HG03175 (cell line): ENCODE data around the gene WNT7B.

Source experiments
- ATAC-seq: cut with Tn5 transposase; IDR thresholded peaks from one replicate; pipeline ENCODE4 v1.9.1; 2021; ENCODE audit warnings: mild to moderate bottlenecking, moderate library complexity; ENCODE audit not compliant: unreplicated experiment

The WNT7B gene

GRCh38 chr22:45933506-45934167 is 43.3 kb downstream of the WNT7B start:
- no peak for ATAC-seq

GRCh38 chr22:45932071-45932470 is 44.9 kb downstream of the WNT7B start:
- no peak for ATAC-seq

- ATAC-seq = no peak
Measured at GRCh38 chr22:45931042-45931441, 45.9 kb downstream of the WNT7B start.

- no peak for ATAC-seq
Measured at GRCh38 chr22:45930324-45930723, 46.6 kb downstream of the WNT7B start.

GRCh38 chr22:45929649-45930048 is 47.3 kb downstream of the WNT7B start:
- ATAC-seq = no peak

GRCh38 chr22:45928726-45929368 is 48.1 kb downstream of the WNT7B start:
- ATAC-seq = no peak

GRCh38 chr22:45927059-45927458 is 49.9 kb downstream of the WNT7B start:
- no peak for ATAC-seq

- no peak for ATAC-seq
Measured at GRCh38 chr22:45926433-45926832, 50.5 kb downstream of the WNT7B start.

- no peak for ATAC-seq
Measured at GRCh38 chr22:45925811-45926351, 51.1 kb downstream of the WNT7B start.

- ATAC-seq = no peak
Measured at GRCh38 chr22:45923835-45924234, 53.1 kb downstream of the WNT7B start.

- ATAC-seq = no peak
Measured at GRCh38 chr22:45923212-45923611, 53.8 kb downstream of the WNT7B start.

- ATAC-seq = no peak
Measured at GRCh38 chr22:45922661-45923060, 54.3 kb downstream of the WNT7B start.

GRCh38 chr22:45922256-45922655 is 54.7 kb downstream of the WNT7B start:
- no peak for ATAC-seq

GRCh38 chr22:45919504-45920286 is 57.3 kb downstream of the WNT7B start:
- ATAC-seq = no peak

GRCh38 chr22:45918459-45919370 is 58.2 kb downstream of the WNT7B start:
- no peak for ATAC-seq

GRCh38 chr22:45917700-45918458 is 59.1 kb downstream of the WNT7B start:
- ATAC-seq = no peak

GRCh38 chr22:45917146-45917545 is 59.8 kb downstream of the WNT7B start:
- ATAC-seq = no peak

- no peak for ATAC-seq
Measured at GRCh38 chr22:45916515-45916914, 60.4 kb downstream of the WNT7B start.

GRCh38 chr22:45915841-45916240 is 61.1 kb downstream of the WNT7B start:
- ATAC-seq = no peak

- ATAC-seq = no peak
Measured at GRCh38 chr22:45915151-45915550, 61.8 kb downstream of the WNT7B start.
